ENCODE results near the gene C15orf40. TPM values are rescaled to one million over a fixed set of nuclear protein-coding genes. Genes with fewer than 3 reads are reported as not detected.
"Not testable (repeated sequence)": the region's sequence is repeated elsewhere in the genome, so short reads cannot be mapped to it uniquely, and the experiment has no call there.

Gene C15orf40
- total RNA-seq, 1 experiment from 2014 or later = 43.9 TPM

DNA sequence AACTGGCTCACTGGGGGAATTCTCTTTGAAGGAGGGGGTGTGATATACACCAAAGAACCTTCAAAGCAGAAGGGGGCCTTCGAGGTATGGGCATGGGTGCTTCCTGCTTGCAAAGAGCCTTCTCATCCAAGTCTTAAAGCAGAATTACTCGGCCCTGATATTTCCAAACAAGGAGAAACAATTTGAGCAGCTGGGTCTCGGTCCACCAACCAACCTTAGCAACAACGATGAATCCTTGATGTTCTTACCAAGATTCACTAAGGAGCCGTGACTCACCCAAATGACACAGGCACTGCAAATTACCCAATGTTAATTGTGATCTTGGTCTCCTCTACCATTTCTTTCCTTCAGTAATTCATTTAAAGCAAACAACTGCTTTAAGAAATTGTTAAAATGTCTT, 66.6 kb downstream of the C15orf40 start:
- H3K79me2 ChIP-seq (ENCODE audit: low read length) = no peaks in the 10 kb centered on the region
- no peak overlapping the region for H3K9ac ChIP-seq (ENCODE audit: low read length)

DNA sequence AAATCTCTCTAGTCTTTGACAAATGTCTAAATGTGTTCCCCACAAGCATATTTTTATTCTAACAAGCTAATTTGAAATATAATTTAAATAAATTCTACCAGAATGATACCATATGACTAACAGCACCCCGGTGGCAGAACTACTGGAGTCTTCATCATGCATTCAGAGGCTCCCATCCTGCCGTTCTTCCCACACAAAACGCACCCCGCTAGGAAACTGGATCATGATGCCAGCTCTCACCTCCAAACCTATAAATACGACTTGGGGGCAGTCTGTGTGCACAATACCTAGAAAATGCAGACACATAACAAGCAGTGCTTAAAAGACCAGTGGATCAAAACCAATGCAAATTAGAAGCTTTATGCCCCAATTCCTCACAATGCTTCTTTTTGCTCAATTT, 67.4 kb downstream of the C15orf40 start:
- Histone ChIP-seq H3K9ac (ENCODE audit: low read length) (no peak overlapping the region), H3K4me2 (ENCODE audit: low read depth, low read length, poor library complexity, severe bottlenecking) (no peak overlapping the region), H3K36me3 (ENCODE audit: insufficient read depth, low read length) (no peaks in the 10 kb centered on the region), H3K9me2 (replicated peaks; ENCODE audit: insufficient read depth, low read length) (no peaks in the 10 kb centered on the region), H3K79me2 (ENCODE audit: low read length) (no peaks in the 10 kb centered on the region), H3K4me3 (ENCODE audit: low read length) (no peak overlapping the region), H3K4me1 (ENCODE audit: low read length) (peaks cover 5% of the 10 kb centered on the region), H2AFZ (ENCODE audit: low read length) (no peak overlapping the region), H3K9me3 (ENCODE audit: low read length) (no peaks in the 10 kb centered on the region), H3K27ac (ENCODE audit: low read length) (no peak overlapping the region), H3K27me3 (ENCODE audit: low read length) (no peaks in the 10 kb centered on the region), H4K20me1 (ENCODE audit: insufficient read depth, low read depth, low read length) (no peaks in the 10 kb centered on the region)
- DNase-seq = no peak

More for the DNA sequence above, 66.6 kb downstream of the C15orf40 start:
- H3K27ac ChIP-seq (ENCODE audit: low read length) = no peak overlapping the region
- H2AFZ ChIP-seq (ENCODE audit: low read length) = no peak overlapping the region
- no peak overlapping the region for H3K4me3 ChIP-seq (ENCODE audit: low read length)
- no peaks in the 10 kb centered on the region for H3K9me3 ChIP-seq (ENCODE audit: low read length)
- no peak overlapping the region for H3K4me2 ChIP-seq (ENCODE audit: low read depth, low read length, poor library complexity, severe bottlenecking)
- no peak for DNase-seq
- H3K36me3 ChIP-seq (ENCODE audit: insufficient read depth, low read length) = no peaks in the 10 kb centered on the region
- H3K4me1 ChIP-seq (ENCODE audit: low read length) = peaks cover 5% of the 10 kb centered on the region
- no peaks in the 10 kb centered on the region for H3K27me3 ChIP-seq (ENCODE audit: low read length)
- no peaks in the 10 kb centered on the region for H3K9me2 ChIP-seq (replicated peaks; ENCODE audit: insufficient read depth, low read length)
- no peaks in the 10 kb centered on the region for H4K20me1 ChIP-seq (ENCODE audit: insufficient read depth, low read depth, low read length)

DNA sequence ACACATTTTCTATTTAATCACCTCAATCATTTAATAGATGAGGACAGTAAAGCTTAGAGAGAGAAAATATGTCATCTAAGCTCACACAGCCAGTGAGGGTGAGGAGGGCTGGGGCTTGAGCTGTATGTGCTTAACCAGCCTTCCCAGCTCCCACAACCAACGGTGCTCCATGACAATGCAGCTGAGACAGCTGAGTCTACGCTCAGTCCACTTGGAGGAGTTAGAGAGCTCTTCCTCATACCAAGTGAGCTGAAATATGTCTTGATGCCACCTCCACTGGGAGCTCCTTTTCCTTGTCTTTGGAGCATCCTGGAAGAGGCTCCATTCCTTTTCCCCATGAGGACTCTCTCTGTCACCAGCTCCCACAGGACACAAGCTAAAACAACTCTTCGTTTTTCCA, 68.3 kb downstream of the C15orf40 start:
- H3K4me2 ChIP-seq (ENCODE audit: low read depth, low read length, poor library complexity, severe bottlenecking) = no peak overlapping the region

GRCh38 chr15:82942691-82943090, 68.7 kb downstream of the C15orf40 start:
- Histone ChIP-seq H3K4me2 (ENCODE audit: low read depth, low read length, poor library complexity, severe bottlenecking) (no peak overlapping the region), H3K9ac (ENCODE audit: low read length) (no peak overlapping the region), H3K27me3 (ENCODE audit: low read length) (no peaks in the 10 kb centered on the region), H4K20me1 (ENCODE audit: insufficient read depth, low read depth, low read length) (no peaks in the 10 kb centered on the region), H3K36me3 (ENCODE audit: insufficient read depth, low read length) (no peaks in the 10 kb centered on the region), H3K9me2 (replicated peaks; ENCODE audit: insufficient read depth, low read length) (no peaks in the 10 kb centered on the region), H3K27ac (ENCODE audit: low read length) (no peak overlapping the region), H3K79me2 (ENCODE audit: low read length) (no peaks in the 10 kb centered on the region), H2AFZ (ENCODE audit: low read length) (no peak overlapping the region), H3K4me1 (ENCODE audit: low read length) (peaks cover 5% of the 10 kb centered on the region), H3K4me3 (ENCODE audit: low read length) (no peak overlapping the region), H3K9me3 (ENCODE audit: low read length) (no peaks in the 10 kb centered on the region)
- DNase-seq = no peak

More for the DNA sequence above, 68.3 kb downstream of the C15orf40 start:
- Histone ChIP-seq H3K79me2 (ENCODE audit: low read length) (no peaks in the 10 kb centered on the region), H3K4me1 (ENCODE audit: low read length) (peaks cover 5% of the 10 kb centered on the region), H3K36me3 (ENCODE audit: insufficient read depth, low read length) (no peaks in the 10 kb centered on the region), H3K9me3 (ENCODE audit: low read length) (no peaks in the 10 kb centered on the region), H3K27me3 (ENCODE audit: low read length) (no peaks in the 10 kb centered on the region), H3K27ac (ENCODE audit: low read length) (no peak overlapping the region), H3K4me3 (ENCODE audit: low read length) (no peak overlapping the region), H4K20me1 (ENCODE audit: insufficient read depth, low read depth, low read length) (no peaks in the 10 kb centered on the region), H3K9me2 (replicated peaks; ENCODE audit: insufficient read depth, low read length) (no peaks in the 10 kb centered on the region), H3K9ac (ENCODE audit: low read length) (no peak overlapping the region), H2AFZ (ENCODE audit: low read length) (no peak overlapping the region)
- DNase-seq = no peak

DNA sequence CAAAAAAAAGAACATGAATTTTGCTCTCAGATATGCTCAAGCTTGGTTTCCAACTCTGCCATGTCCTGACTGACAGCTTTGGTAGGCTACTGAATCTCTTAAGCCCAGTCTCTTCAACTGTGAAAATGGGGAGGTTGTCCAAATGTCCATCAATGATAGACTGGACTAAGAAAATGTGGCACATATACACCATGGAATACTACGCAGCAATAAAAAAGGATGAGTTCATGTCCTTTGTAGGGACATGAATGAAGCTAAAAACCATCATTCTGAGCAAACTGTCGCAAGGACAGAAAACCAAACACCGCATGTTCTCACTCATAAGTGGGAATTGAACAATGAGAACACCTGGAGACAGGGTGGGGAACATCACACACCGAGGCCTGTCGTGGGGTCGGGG, 71.8 kb downstream of the C15orf40 start:
- not testable (repeated sequence) for H3K9me2 ChIP-seq (replicated peaks; ENCODE audit: insufficient read depth, low read length); H3K27me3 ChIP-seq (ENCODE audit: low read length); H3K9ac ChIP-seq (ENCODE audit: low read length); H3K4me3 ChIP-seq (ENCODE audit: low read length); H3K4me2 ChIP-seq (ENCODE audit: low read depth, low read length, poor library complexity, severe bottlenecking); H2AFZ ChIP-seq (ENCODE audit: low read length); H3K9me3 ChIP-seq (ENCODE audit: low read length); H4K20me1 ChIP-seq (ENCODE audit: insufficient read depth, low read depth, low read length); H3K79me2 ChIP-seq (ENCODE audit: low read length); H3K36me3 ChIP-seq (ENCODE audit: insufficient read depth, low read length); DNase-seq; H3K27ac ChIP-seq (ENCODE audit: low read length); H3K4me1 ChIP-seq (ENCODE audit: low read length)

Other genes with a start within 250 kb of the C15orf40 start
- 0.67 TPM in 1 of 2 replicates, not detected in the other for gene FSD2, start 205.6 kb downstream of the C15orf40 start, total RNA-seq (2014; rRNA removed; shearing (Covaris generic); ENCODE audit: low replicate concordance)
- 7.2 and 8.3 TPM in 2 replicates for gene WHAMM, start 202.0 kb downstream of the C15orf40 start, total RNA-seq (2014; rRNA removed; shearing (Covaris generic); ENCODE audit: low replicate concordance)
- gene HOMER2, start 58.9 kb downstream of the C15orf40 start, total RNA-seq (2014; rRNA removed; shearing (Covaris generic); ENCODE audit: low replicate concordance) = 30.4 and 48.5 TPM in 2 replicates
- gene RAMAC, start 25.4 kb downstream of the C15orf40 start, total RNA-seq (2014; rRNA removed; shearing (Covaris generic); ENCODE audit: low replicate concordance) = 37.5 and 45.9 TPM in 2 replicates
- gene BTBD1, start 55.6 kb upstream of the C15orf40 start, total RNA-seq (2014; rRNA removed; shearing (Covaris generic); ENCODE audit: low replicate concordance) = 113 and 140 TPM in 2 replicates
- gene TM6SF1, start 96.0 kb upstream of the C15orf40 start, total RNA-seq (2014; rRNA removed; shearing (Covaris generic); ENCODE audit: low replicate concordance) = not detected in 2 replicates
- gene HDGFL3, start 196.2 kb upstream of the C15orf40 start, total RNA-seq (2014; rRNA removed; shearing (Covaris generic); ENCODE audit: low replicate concordance) = not detected in 2 replicates